K562 (cell line): ENCODE data around the gene RACGAP1.

Experiments
- ADNP ChIP-seq: fragments of 200-800 bp; sonication (Bioruptor generic); IDR thresholded peaks from 2 replicates; pipeline ENCODE4 v1.6.1; 2016; ENCODE audit warnings: missing genetic modification characterization, missing compliant biosample characterization
- EZH2 ChIP-seq: IDR thresholded peaks from 2 replicates; pipeline ENCODE4 v1.6.1; 2012; ENCODE audit warnings: low read depth, mild to moderate bottlenecking, inconsistent platforms, low read length, borderline replicate concordance
- FIP1L1 ChIP-seq: fragments of 200-400 bp; formaldehyde crosslinking; IDR thresholded peaks from 2 replicates; pipeline ENCODE4 v1.6.1; 2018; ENCODE audit warnings: mild to moderate bottlenecking, low read depth, low read length; ENCODE audit not compliant: poor library complexity, severe bottlenecking
- KDM2B ChIP-seq: fragments of 250-450 bp; sonication (Bioruptor Pico); IDR thresholded peaks from 2 replicates; pipeline ENCODE4 v1.8.0; 2021; ENCODE audit warnings: mild to moderate bottlenecking, moderate library complexity
- NBN ChIP-seq: fragments of 450-650 bp; IDR thresholded peaks from 2 replicates; pipeline ENCODE4 v1.6.1; 2016; ENCODE audit warnings: low read depth, mild to moderate bottlenecking
- NUFIP1 ChIP-seq: fragments of 450-650 bp; IDR thresholded peaks from 2 replicates; pipeline ENCODE4 v1.6.1; 2018; ENCODE audit not compliant: partially characterized antibody
- POLR2A ChIP-seq: fragments of 450-650 bp; conservative IDR thresholded peaks from 2 replicates; pipeline ENCODE4 v1.6.1; 2016
- POLR2AphosphoS2 ChIP-seq: IDR thresholded peaks from 2 replicates; pipeline ENCODE4 v1.6.1; 2012; ENCODE audit warnings: low read length, improper control_type of control experiment
- POU5F1 ChIP-seq: fragments of 150-350 bp; IDR thresholded peaks from 2 replicates; pipeline ENCODE4 v1.6.1; 2014; ENCODE audit warnings: borderline replicate concordance, low read length, low read depth, mild to moderate bottlenecking; ENCODE audit not compliant: partially characterized antibody
- RAD21 ChIP-seq, 2 experiments: fragments of 250-450 bp in 1 of 2; fragments of 450-650 bp in 1 of 2; sonication (Bioruptor Pico) in 1 of 2; formaldehyde crosslinking in 1 of 2; IDR thresholded peaks in 1 of 2; conservative IDR thresholded peaks in 1 of 2; 2 replicates each; pipeline versions ENCODE4 v1.4.0 to v1.8.0; 2020 to 2022; ENCODE audit warnings: mild to moderate bottlenecking in 2 of 2, moderate library complexity in 1 of 2
- TF ChIP-seq, protein P1 (sequence below), 3 experiments: IDR thresholded peaks in 2 of 3; conservative IDR thresholded peaks in 1 of 3; 2 replicates each; pipeline ENCODE4 v1.5.1; 2011 to 2012; ENCODE audit warnings: low read length in 3 of 3, mild to moderate bottlenecking in 3 of 3, control low read depth in 2 of 3, improper control_type of control experiment in 1 of 3, inconsistent platforms in 1 of 3, low read depth in 1 of 3, mixed read lengths in 1 of 3, moderate library complexity in 1 of 3; ENCODE audit not compliant: insufficient read depth in 2 of 3
- TF ChIP-seq, protein P2 (sequence below): fragments of 450-650 bp; formaldehyde crosslinking; IDR thresholded peaks from 2 replicates; pipeline ENCODE4 v1.4.0; 2020; ENCODE audit warnings: mild to moderate bottlenecking, mixed read lengths
- TF ChIP-seq, protein P3 (sequence below): sonication (generic); formaldehyde crosslinking; IDR thresholded peaks from 2 replicates; pipeline ENCODE4 v1.8.1; 2023; ENCODE audit warnings: mild to moderate bottlenecking, missing genetic modification reagents

DNA sequence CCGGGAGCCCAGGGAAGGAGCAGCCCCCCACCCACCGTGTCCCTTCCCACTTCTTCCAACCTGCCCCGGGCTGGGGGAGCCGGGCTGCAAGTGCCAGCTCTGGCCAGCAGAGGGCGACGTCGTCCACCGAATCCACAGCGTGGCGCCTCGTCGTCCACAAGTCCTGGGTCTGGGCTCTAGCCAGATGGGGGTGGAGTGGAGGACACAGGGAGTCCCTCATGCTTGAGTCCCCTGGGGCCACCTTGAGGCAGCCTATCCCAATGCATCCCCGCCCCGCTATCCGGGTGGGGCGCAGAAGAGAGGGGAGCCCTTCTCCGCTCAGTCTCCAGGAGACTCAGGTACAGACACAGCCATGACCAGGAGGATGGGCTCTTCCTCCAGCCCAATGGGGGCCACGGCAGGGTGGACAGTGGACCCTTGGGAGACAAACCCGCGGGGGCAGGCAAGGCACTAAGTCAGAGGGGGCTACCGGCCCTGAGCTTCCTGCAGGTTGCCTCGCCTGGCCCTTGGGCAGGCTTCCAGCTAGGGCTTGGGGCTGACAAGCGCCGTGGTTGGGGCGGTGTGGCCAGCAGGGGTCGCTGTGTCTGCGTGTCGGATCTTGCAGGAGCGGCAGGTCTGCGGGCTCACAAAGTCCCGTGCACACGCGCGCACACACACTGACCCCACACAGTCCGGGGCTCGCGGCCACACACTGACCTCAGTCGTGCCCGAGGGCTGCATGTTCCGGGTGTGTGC is 58.1 kb downstream of the RACGAP1 start:
- TF ChIP-seq RAD21 (CRISPR knock-in tag; conservative IDR thresholded peaks at IDR 0.05 in 1 of 2, IDR thresholded peaks at IDR 0.05 in 1 of 2) (peak; percentile 87 to 93), FIP1L1 (no peak), POLR2AphosphoS2 (no peak), NBN (0 out of 2 replicates have a peak, but pooled peaks have one; percentile 16), POLR2A (no peak), NUFIP1 (no peak), KDM2B (CRISPR knock-in tag) (no peak), POU5F1 (no peak), EZH2 (no peak), ADNP (tag) (no peak)
- TF ChIP-seq, protein P1, sequence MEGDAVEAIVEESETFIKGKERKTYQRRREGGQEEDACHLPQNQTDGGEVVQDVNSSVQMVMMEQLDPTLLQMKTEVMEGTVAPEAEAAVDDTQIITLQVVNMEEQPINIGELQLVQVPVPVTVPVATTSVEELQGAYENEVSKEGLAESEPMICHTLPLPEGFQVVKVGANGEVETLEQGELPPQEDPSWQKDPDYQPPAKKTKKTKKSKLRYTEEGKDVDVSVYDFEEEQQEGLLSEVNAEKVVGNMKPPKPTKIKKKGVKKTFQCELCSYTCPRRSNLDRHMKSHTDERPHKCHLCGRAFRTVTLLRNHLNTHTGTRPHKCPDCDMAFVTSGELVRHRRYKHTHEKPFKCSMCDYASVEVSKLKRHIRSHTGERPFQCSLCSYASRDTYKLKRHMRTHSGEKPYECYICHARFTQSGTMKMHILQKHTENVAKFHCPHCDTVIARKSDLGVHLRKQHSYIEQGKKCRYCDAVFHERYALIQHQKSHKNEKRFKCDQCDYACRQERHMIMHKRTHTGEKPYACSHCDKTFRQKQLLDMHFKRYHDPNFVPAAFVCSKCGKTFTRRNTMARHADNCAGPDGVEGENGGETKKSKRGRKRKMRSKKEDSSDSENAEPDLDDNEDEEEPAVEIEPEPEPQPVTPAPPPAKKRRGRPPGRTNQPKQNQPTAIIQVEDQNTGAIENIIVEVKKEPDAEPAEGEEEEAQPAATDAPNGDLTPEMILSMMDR (IDR thresholded peaks at IDR 0.05 in 2 of 3, conservative IDR thresholded peaks at IDR 0.05 in 1 of 3; ENCODE audit: insufficient read depth in 2 of 3, low read depth in 1 of 3, low read length in 3 of 3): peak; percentile 83 to 97 (median 94)
- TF ChIP-seq, protein P2, sequence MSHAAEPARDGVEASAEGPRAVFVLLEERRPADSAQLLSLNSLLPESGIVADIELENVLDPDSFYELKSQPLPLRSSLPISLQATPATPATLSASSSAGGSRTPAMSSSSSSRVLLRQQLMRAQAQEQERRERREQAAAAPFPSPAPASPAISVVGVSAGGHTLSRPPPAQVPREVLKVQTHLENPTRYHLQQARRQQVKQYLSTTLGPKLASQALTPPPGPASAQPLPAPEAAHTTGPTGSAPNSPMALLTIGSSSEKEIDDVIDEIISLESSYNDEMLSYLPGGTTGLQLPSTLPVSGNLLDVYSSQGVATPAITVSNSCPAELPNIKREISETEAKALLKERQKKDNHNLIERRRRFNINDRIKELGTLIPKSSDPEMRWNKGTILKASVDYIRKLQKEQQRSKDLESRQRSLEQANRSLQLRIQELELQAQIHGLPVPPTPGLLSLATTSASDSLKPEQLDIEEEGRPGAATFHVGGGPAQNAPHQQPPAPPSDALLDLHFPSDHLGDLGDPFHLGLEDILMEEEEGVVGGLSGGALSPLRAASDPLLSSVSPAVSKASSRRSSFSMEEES (CRISPR knock-in tag): no peak
- TF ChIP-seq, protein P3, sequence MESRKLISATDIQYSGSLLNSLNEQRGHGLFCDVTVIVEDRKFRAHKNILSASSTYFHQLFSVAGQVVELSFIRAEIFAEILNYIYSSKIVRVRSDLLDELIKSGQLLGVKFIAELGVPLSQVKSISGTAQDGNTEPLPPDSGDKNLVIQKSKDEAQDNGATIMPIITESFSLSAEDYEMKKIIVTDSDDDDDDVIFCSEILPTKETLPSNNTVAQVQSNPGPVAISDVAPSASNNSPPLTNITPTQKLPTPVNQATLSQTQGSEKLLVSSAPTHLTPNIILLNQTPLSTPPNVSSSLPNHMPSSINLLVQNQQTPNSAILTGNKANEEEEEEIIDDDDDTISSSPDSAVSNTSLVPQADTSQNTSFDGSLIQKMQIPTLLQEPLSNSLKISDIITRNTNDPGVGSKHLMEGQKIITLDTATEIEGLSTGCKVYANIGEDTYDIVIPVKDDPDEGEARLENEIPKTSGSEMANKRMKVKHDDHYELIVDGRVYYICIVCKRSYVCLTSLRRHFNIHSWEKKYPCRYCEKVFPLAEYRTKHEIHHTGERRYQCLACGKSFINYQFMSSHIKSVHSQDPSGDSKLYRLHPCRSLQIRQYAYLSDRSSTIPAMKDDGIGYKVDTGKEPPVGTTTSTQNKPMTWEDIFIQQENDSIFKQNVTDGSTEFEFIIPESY: no peak
